Measurements from ENCODE around the gene SKAP1.

DNA sequence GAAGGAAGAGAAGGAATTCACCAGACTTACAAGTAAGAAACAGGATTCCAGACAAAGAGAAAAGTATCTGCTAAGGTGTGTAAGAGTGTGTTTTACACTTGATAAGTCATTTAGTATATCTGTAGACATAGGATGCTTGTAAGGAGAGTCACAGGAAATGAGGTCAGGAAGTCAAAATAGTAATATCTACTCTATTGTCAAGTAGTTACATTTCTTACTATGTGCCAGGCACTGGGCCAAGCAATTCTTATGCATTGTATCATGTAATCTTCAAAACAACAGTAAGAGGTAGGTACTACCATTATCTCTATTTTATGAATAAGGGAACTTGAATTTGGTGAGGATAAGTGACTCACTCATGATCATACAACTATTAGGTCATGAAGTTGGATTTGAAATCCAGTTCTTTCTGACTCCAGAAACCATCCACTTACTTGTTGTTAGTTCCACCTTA lies 193.3 kb downstream of the SKAP1 start:
- TF ChIP-seq, protein P1, sequence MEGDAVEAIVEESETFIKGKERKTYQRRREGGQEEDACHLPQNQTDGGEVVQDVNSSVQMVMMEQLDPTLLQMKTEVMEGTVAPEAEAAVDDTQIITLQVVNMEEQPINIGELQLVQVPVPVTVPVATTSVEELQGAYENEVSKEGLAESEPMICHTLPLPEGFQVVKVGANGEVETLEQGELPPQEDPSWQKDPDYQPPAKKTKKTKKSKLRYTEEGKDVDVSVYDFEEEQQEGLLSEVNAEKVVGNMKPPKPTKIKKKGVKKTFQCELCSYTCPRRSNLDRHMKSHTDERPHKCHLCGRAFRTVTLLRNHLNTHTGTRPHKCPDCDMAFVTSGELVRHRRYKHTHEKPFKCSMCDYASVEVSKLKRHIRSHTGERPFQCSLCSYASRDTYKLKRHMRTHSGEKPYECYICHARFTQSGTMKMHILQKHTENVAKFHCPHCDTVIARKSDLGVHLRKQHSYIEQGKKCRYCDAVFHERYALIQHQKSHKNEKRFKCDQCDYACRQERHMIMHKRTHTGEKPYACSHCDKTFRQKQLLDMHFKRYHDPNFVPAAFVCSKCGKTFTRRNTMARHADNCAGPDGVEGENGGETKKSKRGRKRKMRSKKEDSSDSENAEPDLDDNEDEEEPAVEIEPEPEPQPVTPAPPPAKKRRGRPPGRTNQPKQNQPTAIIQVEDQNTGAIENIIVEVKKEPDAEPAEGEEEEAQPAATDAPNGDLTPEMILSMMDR (IDR thresholded peaks at IDR 0.05 in 8 of 11, conservative IDR thresholded peaks at IDR 0.05 in 3 of 11) = no peak
- no peak for TF ChIP-seq POLR2A (IDR thresholded peaks at IDR 0.05)
- TF ChIP-seq POLR2AphosphoS5 (IDR thresholded peaks at IDR 0.05) = no peak
